NCI-H82 (cell line): Measurements from ENCODE around the gene GKN2.
A peak's percentile ranks its signal among the peaks of the same experiment; 100 is the strongest.
"Not testable (repeated sequence)": the region's sequence is repeated elsewhere in the genome, so short reads cannot be mapped to it uniquely, and the experiment has no call there.

Source experiments
- DNase-seq: peaks from one replicate; lab custom pipeline; 2025; lab: John Stamatoyannopoulos, UW

GKN2 gene

DNA sequence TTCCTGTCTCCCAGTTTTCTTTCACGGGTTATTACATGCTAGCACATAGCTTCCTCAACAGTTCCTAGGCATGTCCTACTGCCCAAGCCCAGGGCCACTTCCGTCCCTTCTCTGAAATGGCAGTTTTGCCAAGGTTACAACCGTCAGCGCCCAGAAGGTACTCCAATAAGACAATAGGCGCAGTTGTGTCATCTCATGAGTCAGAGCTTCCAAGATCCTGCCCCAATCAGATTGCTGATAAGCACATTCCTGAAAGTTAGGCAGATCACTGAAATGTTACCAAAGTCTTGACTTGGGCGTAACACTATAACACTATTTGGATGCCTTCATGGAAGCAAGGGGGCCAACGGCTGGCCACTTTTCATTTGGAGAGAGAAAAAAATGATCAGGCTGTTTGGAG, 34.2 kb downstream of the GKN2 start:
- no peak for DNase-seq

DNA sequence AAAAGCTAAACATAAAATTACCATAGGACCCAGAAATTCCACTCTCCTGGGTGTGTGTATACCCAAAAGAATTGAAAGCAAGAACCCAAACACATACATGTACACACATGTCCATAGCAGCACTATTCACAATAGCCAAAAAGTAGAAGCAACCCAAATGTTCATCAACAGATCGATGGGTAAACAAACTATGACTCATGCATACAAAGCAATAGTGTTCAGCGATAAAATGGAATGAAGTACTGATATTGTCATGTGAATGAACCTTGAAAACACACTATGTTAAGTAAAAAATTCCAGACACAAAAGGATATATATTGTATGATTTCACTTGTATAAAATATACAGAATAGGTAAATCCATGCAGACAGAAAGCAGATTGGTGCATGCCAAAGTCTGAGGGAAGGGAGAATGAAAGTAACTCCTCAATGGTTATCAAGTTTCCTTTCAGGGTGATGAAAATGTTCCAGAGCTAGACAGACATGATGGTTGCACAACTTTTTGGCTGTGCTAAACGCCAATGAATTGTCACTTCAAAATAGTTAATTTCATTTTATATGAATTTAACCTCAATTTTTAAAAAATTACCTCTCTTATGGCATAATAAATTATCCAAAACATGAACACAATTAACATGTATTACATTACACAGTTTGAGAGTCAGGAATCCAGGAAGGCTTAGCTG, 35.5 kb downstream of the GKN2 start:
- DNase-seq: no peak

DNA sequence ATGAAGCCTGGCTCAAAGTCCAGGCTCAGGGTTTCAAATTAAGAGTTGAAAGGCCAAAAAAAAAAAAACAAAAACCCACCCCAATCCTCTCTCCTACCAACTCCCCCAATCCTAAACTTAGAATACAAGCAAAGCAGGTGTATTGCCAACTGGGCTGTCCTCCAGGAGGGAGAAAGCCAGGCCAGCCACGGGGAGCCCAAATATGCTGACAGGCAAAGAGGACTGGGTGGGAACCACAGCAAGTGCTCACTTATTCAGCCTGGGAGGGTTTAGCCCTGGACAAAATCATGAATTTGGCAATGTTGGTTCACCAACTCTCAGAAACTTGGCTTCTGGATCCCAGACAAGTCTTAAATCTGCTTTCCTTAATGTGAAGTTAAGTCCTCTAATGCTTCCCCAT, 36.5 kb downstream of the GKN2 start:
- no peak for DNase-seq

DNA sequence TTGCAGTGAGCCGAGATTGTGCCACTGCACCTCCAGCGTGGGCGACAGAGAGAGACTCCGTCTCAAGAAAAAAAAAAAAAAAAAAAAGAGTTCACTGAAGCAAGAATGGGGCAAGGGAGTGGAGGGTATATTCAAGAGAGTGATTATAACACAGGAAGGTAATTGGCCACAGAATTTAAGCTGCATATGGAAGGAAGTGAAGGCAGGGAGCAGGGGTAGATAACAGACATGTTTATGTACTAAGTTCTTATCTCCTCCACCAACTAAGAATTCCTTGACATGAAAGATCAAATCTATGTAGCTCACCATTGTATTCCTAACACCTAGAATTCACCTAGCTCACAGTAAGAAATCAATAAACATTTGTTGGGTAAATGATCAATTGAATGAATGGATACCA, 37.3 kb downstream of the GKN2 start:
- DNase-seq: no peak

DNA sequence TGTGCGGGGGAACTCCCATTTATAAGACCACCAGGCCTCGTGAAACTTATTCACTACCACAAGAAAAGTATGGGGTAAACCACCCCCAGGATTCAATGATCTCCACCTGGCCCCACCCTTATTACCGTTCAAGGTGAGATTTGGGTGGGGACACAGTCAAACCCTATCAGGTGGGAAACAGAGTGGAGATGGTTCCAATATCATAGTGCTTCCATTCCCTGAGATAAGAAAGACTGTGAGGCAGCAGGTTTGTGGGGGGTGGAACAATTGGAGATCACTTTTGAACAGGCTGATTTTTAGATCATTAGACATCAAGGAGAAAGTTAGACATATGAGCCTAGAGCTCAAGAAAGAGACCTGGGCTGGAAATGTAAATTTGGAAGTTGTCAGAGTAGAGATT, 39.3 kb downstream of the GKN2 start:
- DNase-seq: no peak

DNA sequence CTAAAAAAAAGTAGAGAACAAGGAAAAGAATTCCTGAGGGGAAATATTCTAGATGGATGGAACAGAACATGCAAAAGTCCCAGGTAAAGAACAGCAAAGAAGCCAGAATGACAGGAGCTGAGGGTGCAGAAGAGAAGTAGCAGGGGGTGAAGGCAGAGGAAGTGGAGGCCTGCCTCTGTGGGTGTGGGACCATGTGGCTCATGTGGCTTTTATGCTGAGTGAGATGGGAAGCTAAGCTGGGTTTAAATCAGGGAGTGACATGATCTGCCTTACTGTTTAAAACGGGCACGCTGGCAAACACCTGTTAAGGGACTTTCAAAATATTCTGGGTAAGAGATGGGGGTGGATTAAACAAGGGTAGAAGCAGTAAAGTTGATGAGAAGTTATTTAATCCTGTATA, 40.0 kb downstream of the GKN2 start:
- peak; percentile 37 for DNase-seq

DNA sequence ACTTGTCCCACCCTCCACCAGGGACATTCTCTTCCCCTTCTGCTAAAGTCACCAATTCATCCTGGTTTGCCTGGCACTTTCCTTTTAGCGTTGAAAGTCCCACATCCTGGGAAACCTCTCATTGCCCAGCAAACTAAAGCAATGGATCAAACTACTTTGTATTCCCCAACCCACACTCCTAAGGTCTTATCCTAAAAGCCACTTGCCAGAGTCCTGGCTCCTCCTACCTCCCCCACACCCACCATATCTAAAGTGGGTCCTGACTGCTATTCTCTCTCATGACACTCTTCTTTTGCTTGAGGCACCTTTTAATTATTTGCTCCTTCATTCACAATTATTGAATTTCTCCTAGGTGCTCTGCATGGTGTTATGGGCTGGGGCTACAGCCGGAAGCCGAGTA, 40.6 kb downstream of the GKN2 start:
- DNase-seq: no peak

DNA sequence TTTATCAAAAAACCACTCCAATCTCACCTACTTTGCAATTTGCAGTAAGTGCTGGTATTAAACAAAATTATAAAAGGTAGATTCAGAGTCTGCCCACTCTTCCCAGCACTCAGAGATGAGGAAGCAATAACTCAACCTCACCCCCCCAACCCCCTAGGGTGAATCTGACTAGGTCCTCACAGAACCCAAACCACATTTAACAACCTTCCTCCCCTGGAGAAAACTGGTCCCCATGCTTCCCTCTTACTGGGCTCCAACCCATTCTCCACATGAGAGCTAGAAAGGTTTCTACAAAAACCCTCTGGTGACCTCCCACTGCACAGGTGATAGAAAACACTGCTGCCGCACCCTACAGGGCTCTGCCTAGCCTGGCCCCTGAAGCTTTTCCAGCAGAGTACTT, 41.0 kb downstream of the GKN2 start:
- no peak for DNase-seq

DNA sequence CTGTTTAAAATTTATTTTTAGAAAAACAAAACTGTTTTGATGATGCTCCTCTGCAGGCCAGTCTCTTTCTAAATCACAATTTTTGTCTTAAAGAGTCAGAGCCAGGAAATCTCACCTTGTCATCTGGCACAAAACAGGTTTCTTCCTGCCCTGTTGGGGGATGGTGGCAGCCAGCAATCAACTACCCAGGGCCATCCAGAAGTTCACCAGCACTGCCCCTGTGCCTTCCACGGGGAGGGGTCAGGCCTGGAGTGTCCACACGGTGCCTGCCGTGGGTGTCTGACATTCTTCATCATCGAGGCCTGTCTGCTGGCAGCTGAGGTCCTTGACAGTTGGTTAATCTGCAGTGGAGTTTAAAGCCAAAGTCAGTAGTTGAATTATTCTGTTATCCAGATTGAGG, 41.4 kb downstream of the GKN2 start:
- DNase-seq: peak; percentile 23

DNA sequence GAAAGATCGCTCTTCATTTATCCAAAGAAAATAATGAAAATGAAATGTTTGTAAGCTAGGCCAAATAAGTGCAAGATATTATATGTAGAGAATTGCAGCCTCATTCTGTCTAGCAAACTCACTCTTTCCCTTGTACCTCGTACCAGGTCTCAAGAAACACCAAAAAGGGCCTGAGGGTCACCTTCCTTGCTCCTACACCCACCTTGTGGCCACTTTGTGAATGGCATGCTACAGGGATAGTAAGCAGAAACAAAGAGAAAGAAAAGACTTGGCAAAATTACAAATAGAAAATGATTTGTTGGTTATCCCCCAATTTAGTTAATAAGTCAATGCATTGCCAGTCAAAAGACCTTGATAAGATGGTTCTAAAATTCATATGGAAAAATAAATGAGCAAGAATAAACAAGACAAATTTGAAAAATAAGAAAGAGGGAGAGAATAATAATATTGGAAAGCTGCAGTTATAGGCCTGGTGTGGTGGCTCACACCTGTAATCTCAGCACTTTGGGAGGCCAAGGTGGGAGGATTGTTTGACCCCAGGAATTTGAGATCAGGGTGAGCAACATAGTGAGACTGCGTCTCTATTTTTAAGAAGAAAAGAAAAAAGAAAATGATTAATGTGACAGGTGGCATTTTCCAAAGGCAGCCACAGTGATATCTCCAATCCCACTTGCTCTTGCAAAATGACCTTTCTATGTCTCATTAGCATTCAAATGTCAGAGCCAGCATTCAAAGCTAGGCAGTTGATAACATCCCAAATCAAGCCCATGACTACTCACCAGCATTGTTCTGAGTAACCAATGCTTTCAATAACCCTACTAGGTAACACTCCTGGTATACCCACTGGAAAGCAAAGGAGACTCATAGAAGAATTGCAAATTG, 42.7 kb downstream of the GKN2 start:
- DNase-seq: peak; percentile 86

DNA sequence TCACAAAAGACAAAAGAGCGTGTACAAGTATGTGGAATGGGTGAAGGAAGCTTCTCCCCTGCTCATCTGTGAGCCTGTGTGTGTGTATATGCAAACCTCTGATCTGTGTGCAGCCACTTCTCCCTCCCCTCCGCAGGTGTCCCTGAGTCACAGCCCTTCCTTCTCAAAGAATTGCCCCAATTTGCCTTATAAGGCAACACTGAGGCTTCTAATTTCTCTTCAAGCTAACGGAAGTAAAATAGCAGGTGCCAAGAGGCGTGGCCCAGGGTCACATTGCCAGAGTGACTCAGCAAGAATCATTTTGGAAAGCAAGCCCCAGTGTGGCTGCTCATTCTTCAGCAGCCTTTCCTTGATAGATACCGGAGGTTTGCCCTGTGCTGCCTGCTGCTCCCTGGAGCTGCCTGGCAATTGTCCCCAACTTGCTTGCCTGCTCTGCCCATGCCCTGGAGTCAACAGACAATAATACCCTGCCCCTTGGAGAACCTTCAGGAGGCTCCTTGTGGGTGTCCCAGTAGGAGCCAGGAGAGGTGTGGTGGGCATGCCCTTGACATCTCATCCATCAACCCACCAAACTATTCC, 44.2 kb downstream of the GKN2 start:
- DNase-seq: no peak

DNA sequence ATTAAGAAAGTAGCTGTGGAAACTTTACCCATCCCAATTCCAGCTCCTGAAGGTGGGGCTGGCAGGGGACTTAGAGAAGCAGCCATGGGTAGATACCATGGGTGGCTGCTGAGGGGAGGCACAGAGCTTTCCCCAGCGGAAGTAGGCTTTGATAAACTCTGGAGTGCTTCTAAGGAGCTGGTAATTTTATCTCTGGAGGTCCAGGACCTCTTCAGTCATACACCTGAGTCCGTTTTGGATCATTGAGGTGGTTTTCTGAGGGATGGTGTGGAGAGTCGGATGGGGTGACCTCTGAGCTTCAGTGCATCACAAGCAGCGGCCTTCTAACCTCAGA, 44.8 kb downstream of the GKN2 start:
- no peak for DNase-seq

DNA sequence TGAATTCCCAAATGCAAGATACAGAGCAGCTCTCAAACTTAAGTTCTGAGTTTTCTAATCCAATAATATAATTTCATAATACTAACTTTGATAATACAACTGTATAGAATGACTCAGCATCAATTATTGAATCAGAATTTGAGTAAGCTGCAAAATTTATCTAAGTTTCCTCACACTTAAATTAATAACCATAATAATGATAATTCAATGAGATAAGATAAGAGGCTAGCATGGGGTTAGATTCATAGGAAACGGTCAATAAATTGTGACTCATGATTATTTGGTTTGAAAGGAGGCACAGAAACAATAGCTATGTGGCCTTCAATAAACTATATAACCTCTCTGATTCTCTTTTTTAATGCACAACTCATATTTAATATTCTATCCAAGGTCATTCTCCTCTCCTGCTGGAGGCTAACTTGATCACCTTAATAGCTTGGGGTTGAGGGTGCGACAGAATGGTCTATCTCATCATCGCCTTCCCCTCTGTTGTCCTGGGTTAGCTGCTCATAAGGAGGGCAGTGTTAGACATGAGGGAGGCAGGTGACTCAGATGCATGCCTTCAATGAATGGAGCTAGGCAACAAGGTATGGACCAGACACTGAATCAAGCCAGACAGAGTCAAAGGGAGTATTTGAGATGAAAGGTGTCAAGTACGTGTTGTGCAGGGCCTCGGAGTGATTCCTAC, 45.3 kb downstream of the GKN2 start:
- no peak for DNase-seq

DNA sequence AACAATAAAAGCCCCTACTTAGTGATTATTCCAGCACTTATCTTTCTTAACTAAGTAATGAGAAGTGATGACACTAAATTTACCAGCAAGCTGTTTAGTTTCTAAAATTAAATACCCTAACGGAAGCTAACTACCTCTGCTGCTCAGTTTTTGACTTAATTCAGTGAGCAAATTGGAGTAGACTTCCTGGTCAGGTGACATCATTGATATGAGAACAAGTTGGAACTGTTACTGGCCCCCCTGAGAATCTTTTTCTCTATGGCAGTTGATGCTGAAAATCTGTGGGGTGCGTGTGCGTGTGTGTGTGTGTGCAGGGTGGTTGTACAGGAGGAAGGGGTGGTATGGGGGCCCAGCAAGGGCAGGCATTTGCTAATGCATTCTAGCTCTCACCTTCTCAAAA, 46.0 kb downstream of the GKN2 start:
- no peak for DNase-seq

DNA sequence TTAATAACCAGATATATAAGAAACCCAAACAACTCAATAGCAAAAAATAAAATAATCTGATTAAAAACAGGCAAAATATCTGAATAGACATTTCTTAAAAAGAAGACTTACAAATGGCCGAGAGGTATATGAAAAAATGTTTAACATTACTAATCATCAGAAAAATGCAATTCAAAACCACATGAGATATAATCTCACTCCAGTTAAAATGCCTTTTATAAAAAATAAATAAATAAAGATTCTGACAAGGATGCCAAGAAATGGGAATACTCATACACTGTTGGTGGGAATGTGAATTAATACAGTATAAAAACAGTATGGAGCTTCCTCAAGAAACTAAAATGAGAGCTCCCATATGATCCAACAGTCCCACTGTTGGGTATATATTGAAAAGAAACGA, 47.6 kb downstream of the GKN2 start:
- no peak for DNase-seq

DNA sequence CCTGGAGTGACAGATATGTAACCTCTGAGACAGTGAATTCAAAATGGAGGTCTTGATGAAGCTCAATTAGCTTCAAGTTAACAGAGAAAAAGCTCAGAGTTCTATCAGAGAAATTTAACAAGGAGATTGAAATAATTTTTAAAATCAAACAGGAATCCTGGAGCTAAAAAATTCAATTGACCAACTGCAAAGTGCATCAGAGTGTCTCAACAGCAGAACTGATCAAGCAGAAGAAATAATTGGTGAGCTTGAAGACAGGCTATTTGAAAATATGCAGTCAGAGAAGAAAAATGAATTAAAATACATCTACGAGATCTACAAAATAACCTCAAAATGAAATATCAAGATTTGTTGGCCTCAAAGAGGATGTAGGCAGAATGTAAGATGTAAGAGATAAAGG, 51.1 kb downstream of the GKN2 start:
- no peak for DNase-seq

DNA sequence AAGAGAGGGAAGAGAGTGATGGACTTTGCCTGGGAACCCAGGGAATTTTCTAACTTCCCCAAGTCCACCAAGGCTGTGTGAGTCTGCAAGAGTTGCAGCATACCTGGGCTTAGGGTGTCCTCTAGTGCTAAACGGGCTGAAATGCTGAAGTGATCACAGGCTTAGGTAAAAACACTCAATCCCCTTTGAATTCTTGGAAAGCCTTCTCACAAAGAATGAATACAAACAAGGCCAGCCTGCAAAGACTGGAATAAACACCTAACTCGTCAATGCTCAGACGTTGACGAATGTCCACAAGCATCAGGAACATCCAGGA, 51.5 kb downstream of the GKN2 start:
- peak; percentile 4 for DNase-seq

DNA sequence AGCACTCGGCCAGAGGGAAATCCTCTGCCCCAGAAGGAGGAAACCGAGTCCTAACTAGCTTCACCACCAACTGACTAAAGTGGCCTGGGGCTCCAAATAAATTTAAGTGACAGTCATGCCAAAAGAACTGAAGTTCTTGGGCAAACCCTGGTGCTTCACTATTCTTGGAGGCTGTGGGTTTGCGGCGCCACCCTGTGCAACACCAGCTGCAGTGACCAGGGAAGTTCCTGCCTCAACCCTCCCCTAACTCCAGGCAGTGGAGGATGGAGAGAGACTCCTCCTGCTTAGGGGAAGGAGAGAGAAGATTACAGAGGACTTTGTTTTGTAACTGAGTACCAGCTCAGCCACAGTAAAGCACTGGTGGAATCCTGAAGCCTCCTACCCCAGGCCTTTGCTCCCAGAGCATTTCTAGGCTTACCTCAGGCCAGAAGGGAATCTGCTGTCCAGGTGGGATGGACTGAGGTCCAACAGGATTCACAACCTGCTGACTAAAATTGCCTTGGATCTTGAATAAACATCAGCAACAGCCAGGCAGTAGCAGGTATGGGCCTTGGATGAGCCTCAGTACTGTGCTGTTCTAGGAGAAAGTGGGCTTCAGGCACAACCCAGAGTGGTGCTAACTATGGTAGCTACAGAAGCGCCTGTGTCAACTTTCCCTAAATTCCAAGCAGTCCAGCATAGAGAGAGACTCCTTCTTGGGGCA, 52.0 kb downstream of the GKN2 start:
- DNase-seq: no peak

DNA sequence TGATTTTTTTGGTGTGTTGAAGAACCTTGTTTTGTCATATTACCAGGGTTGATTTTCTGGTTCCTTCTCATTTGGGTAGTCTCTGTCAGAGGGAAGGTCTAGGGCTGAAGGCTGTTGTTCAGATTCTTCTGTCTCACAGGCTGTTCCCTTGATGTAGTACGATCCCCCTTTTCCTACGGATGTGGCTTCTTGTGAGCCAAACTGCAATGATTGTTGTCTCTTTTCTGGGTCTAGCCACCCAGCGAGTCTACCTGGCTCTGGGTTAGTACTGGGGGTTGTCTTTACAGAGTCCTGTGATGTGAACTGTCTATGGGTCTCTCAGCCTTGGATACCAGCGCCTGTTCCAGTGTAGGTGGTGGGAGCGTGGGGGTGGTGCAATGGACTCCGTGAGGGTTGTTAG, 56.7 kb downstream of the GKN2 start:
- DNase-seq: not testable (repeated sequence)
